MM.1S (cell line): ENCODE data around the gene ARL5C.

Experiments
- CTCF ChIP-seq: fragments of 300-600 bp; sonication (generic); IDR thresholded peaks from 2 replicates; pipeline ENCODE4 v1.5.1; 2016; ENCODE audit warnings: antibody characterized with exemption, low read length, mixed read lengths
- EZH2 ChIP-seq: fragments of 300-600 bp; sonication (generic); optimal IDR thresholded peaks from 2 replicates; pipeline ENCODE3; 2017; ENCODE audit warnings: low read depth, mild to moderate bottlenecking, antibody characterized with exemption, low read length, mixed read lengths
- EZH2phosphoT487 ChIP-seq: fragments of 300-600 bp; sonication (generic); IDR thresholded peaks from 2 replicates; pipeline ENCODE4 v1.6.1; 2018; ENCODE audit warnings: antibody characterized with exemption, low read length

DNA sequence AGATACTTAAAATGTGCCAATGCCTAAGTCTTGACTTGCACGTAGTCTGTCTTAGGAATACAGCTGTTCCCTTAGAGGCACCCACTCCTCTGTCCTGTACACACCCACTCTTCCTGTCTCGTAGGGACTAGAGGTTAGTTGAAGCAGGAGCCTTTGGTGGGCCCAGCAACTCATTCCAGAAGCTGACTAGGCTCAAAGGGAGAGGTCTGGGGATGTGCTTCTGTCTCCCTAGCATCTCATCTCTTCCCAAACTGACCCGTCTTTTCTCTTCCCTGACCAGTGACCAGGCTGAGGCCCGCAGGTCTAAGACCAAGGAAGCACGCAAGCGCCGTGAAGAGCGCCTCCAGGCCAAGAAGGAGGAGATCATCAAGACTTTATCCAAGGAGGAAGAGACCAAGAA lies 38.3 kb upstream of the ARL5C start:
- TF ChIP-seq CTCF (no peak), EZH2 (no peak), EZH2phosphoT487 (no peak)
